HUES6 (cell line): ENCODE data around the gene ZMIZ1.

Experiments
- H3K27ac ChIP-seq: 2 replicates; pipeline ENCODE4 v1.7.0; 2013; ENCODE audit warnings: low read depth, mild to moderate bottlenecking, low read length, inconsistent platforms
- H3K27me3 ChIP-seq: 2 replicates; pipeline ENCODE4 v1.6.1; 2013; ENCODE audit warnings: low read length; ENCODE audit not compliant: control insufficient read depth, insufficient read depth
- H3K36me3 ChIP-seq: 2 replicates; pipeline ENCODE4 v1.6.1; 2013; ENCODE audit warnings: low read length; ENCODE audit not compliant: control insufficient read depth, insufficient read depth
- H3K4me1 ChIP-seq: 2 replicates; pipeline ENCODE4 v1.6.1; 2013; ENCODE audit warnings: low read length; ENCODE audit not compliant: control insufficient read depth, insufficient read depth
- H3K4me3 ChIP-seq: 2 replicates; pipeline ENCODE4 v1.5.1; 2013; ENCODE audit warnings: low read depth, low read length
- H3K9ac ChIP-seq: one replicate; pipeline ENCODE4 v1.6.1; 2013; ENCODE audit warnings: mild to moderate bottlenecking, low read length
- H3K9me3 ChIP-seq: 2 replicates; pipeline ENCODE4 v1.6.1; 2013; ENCODE audit warnings: low read depth, low read length; ENCODE audit not compliant: control insufficient read depth, insufficient read depth

The ZMIZ1 gene

DNA sequence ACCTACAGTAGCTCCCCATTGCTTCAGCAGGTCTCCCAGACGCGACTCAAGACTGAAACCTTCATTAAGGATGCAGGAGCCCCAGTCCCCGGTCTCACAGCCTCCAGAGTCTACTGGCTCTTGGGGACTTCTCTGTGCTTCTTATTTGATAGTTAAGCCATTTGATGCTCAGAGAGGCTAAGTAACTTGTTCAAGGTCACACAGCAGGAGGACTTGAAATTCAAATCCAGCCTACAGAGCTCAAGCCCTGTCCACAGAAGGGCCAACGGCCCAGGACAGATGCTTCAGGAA is 21.2 kb upstream of the ZMIZ1 start:
- Histone ChIP-seq H3K36me3 (no peaks in the 10 kb centered on the region), H3K4me3 (no peak overlapping the region), H3K27me3 (no peaks in the 10 kb centered on the region), H3K4me1 (peaks cover 41% of the 10 kb centered on the region), H3K27ac (no peak overlapping the region), H3K9me3 (no peaks in the 10 kb centered on the region), H3K9ac (no peak overlapping the region)

DNA sequence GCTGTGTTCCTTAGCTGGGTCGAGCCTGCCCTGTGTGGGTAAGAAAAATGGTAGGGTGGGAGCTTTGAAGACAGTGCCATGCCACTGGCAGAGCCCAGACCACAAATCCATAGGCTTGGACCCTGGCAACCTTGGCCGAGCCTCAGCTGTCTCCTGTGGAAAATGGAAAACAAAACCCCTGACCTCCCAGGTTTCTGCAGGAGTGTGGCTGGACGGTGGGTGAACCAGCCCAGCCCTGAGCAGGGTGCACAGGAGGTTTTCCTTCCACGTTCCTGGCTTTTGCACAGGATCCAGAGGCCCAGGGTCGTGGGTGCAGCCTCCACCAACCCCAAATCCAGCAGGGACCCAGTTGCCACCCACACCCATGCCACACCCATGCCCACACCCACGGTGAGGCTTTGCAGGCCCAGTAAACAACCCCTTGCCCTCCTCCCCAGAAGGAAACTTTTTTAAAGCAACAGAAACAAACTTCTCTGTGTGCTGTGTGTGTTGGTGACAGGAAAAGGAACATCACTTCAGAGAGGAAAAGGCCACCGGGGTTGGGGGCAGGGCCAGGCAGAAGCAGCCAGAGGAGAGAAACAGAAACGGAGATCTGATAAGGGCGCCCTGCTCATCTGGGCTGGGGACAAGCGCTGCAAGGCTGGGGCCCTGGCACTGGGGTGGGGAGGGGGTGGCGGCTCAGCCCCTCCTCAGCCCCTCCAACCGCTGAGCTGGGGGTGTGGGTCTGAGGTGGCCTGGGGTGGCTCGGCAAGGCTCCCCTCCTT is 20.7 kb upstream of the ZMIZ1 start:
- Histone ChIP-seq H3K4me3 (no peak overlapping the region), H3K27ac (no peak overlapping the region), H3K27me3 (no peaks in the 10 kb centered on the region), H3K9me3 (no peaks in the 10 kb centered on the region), H3K36me3 (no peaks in the 10 kb centered on the region), H3K4me1 (peaks cover 45% of the 10 kb centered on the region), H3K9ac (no peak overlapping the region)

DNA sequence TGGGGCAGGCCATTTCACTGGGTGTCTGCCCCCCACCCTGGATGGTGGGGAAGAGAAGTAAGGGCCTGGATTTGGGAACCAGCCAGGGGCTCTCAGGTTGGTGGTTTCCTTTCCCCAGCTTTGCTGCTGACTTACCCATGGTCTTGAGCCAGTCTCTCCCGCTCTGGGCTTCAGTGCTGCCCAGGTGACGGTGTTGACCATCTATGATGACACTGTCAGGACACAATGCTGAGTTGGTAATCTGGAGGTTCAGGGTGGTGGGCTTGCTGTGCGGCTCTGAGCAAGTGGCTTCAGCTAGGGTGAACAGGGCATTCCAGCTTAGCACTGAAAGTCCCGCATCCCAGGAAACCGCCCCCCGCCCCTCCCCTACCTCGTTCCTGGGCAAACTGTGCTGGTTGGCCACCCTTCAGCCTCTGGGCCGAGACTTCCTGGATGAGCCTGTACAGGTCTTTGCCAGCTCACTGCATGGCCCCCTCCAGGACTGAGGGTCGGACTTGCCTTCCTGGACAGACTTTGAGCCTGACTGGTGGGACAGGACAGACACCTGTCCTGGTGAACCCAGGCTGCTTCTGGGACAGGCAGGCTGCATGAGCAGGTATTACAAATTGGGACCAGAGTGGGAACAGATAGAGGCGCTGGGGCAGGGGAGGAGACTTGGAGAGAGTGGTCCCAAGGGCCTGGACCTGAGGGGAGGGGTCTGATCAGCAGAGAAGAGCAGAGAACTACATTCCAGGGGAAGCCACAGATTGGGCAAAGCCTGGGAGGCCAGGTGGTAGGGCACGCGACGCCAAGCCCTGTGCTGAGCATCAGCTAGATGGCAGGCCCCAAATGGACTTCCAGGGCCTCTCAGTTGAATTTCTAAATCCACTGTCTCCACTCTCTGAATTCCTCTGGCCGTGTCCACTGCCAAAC is 19.9 kb upstream of the ZMIZ1 start:
- H3K4me3 ChIP-seq: no peak overlapping the region
- no peak overlapping the region for H3K9ac ChIP-seq
- H3K4me1 ChIP-seq: peaks cover 45% of the 10 kb centered on the region
- H3K36me3 ChIP-seq: no peaks in the 10 kb centered on the region
- no peaks in the 10 kb centered on the region for H3K27me3 ChIP-seq
- H3K9me3 ChIP-seq: no peaks in the 10 kb centered on the region
- no peak overlapping the region for H3K27ac ChIP-seq

DNA sequence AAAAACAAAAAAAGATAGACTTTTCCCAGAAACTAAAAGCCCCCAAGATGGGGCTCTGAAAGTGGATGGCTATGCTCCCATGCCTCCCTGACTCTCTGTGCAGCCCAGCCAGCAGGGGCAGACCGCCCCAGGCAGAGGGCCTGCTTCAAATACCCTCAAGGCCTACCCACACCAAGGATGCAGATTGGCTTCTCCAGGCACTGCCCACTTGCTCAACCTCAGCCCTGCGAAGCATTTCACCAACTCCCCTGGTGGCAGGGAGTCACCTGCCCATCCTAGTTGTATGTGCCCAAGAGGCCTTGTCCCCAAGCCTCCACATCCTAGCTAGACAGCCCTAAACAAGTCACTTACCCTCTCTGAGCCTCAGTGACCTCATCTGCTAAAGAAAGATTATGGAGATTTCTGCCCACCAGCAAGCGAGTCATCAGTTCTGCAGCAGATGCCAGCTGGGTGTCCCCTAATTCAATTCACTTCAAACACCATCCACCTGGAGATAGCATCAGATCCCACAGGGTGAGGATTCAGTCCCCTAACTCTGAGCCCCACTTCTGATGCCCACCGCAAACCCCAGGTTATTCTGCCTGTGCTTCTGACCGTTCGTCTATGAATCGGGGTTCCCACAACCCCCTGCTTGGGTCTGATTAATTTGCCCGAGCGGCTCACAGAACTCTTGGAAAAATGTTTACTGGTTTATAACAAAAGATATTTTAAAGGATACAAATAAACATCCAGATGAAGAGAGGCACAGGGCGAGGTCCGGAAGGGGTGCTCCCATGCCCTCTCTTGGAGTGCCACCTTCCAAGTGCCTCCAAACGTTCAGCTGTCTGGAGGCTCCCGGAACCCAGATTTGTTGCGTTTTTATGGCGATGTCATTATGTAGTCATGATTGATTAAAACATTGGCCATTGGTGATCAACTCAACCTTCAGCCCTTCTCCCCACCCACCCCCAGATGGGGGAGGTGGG is 18.6 kb upstream of the ZMIZ1 start:
- Histone ChIP-seq H3K4me1 (peaks cover 45% of the 10 kb centered on the region), H3K9ac (no peak overlapping the region), H3K9me3 (no peaks in the 10 kb centered on the region), H3K36me3 (no peaks in the 10 kb centered on the region), H3K4me3 (no peak overlapping the region), H3K27ac (no peak overlapping the region), H3K27me3 (no peaks in the 10 kb centered on the region)

DNA sequence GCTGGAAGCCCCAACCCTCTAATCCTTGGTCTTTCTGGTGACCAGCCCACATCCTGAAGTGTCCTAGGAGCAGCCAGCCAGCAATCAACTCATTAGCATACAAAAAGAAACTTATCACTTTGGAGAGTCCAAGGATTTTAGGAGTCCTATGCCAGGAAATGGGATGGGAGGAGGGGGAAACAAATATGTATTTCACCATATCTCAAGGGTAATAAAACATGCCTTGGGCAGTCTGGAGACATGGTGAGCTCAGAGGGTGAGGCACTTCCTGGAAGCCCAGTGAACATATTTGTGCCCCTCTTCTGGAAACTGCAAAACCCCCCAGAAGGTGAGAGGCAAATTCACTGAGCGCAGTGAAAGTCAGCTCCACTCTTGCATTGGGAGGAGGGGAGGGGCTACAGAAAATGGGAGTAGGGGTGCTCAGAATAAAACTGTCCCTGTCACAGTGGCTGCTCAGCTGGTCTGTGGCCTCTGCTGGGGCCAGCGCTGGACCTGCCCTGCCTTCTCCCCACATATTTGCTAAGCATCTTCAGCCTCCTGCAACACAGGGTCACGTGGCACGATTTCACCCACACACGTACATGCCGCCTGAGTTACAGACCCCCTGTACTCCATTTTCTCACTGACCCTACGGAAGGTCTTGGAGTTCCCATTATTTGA is 17.7 kb upstream of the ZMIZ1 start:
- Histone ChIP-seq H3K36me3 (no peaks in the 10 kb centered on the region), H3K27ac (no peak overlapping the region), H3K27me3 (no peaks in the 10 kb centered on the region), H3K4me3 (no peak overlapping the region), H3K4me1 (peaks cover 46% of the 10 kb centered on the region), H3K9me3 (no peaks in the 10 kb centered on the region), H3K9ac (no peak overlapping the region)

DNA sequence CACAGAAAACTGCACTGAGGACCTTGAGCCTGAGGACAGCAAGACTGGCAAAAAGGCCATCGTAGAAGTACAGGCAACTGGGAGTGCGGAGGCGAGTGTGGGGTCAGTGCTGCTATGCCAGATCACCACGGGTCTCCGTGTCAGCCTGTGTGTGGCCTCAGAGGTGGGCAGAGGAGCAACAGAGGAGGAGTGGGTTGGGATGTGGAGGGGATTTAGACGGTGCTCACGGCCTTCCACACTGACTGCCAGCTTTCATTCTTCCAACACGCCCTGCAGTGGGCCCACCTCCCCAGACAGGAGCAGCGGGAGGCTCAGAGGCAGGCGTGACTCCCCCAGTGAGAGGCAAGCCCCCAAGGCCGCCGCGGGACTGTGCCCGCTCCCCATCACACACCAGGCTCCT is 17.0 kb upstream of the ZMIZ1 start:
- H3K27me3 ChIP-seq: 0 out of 2 replicates have a peak, but pooled peaks cover 3% of the 10 kb centered on the region
- H3K4me3 ChIP-seq: no peak overlapping the region
- H3K9ac ChIP-seq: no peak overlapping the region
- peaks cover 54% of the 10 kb centered on the region for H3K4me1 ChIP-seq
- no peaks in the 10 kb centered on the region for H3K36me3 ChIP-seq
- no peaks in the 10 kb centered on the region for H3K9me3 ChIP-seq
- no peak overlapping the region for H3K27ac ChIP-seq

DNA sequence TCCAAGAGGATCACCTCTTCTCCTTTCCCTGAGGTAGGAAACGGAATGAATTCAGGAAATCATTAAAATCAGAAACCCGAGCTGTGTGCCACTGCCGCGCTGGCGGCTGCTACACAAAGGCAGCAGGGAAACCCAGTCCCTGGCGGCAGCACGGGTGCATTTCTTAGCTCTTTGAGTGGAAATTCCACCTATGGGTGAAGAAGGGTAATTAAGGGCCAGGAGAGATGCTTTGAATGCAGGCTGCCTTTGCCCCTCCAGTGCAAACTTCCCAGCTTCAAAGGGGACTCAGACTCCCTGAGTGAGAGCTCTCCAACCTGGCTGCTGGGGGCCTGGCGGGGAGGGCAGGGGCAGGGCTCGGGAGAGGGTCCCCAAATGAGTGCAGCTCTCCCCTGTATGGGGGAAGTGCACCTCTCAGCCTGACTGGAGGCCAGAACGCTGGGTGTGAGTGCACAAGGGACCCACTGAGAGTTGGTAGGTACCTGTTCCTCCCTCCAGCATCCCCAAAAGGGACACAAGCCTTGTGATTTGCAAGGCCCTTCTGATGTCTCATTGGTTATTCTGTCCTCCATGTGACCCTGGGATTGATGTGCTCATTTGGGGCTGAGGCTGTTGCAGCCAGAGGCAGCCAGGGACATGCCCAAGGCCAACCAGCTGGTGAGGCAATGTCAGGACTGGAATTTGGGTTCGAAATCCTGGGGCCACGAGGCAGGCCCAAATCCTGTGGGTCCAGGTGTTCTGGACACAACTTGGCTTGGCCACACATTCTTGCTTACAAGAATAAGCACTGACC is 16.3 kb upstream of the ZMIZ1 start:
- no peaks in the 10 kb centered on the region for H3K36me3 ChIP-seq
- no peak overlapping the region for H3K27ac ChIP-seq
- H3K9me3 ChIP-seq: no peaks in the 10 kb centered on the region
- no peak overlapping the region for H3K9ac ChIP-seq
- H3K27me3 ChIP-seq: 0 out of 2 replicates have a peak, but pooled peaks cover 3% of the 10 kb centered on the region
- no peak overlapping the region for H3K4me3 ChIP-seq
- peaks cover 60% of the 10 kb centered on the region for H3K4me1 ChIP-seq

DNA sequence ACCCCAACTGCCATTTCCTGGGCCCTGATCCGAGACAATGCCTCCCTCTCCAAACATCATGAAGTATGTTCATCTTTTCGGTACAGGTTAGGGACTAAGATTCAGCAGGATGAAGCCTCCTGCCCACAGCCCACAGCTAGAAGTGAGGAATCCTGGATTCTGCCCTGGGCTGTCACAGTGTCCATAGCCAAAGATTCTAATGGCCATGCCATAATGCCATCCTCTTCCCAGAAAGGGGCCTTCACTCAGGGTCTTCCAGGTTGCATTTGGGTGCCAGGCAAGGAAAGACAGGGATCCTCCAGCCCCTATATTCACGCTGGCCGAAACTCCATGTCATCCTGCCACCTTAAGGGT is 15.7 kb upstream of the ZMIZ1 start:
- 0 out of 2 replicates have a peak, but pooled peaks cover 3% of the 10 kb centered on the region for H3K27me3 ChIP-seq
- H3K9me3 ChIP-seq: no peaks in the 10 kb centered on the region
- H3K9ac ChIP-seq: no peak overlapping the region
- peaks cover 57% of the 10 kb centered on the region for H3K4me1 ChIP-seq
- no peak overlapping the region for H3K27ac ChIP-seq
- H3K36me3 ChIP-seq: no peaks in the 10 kb centered on the region
- H3K4me3 ChIP-seq: no peak overlapping the region

DNA sequence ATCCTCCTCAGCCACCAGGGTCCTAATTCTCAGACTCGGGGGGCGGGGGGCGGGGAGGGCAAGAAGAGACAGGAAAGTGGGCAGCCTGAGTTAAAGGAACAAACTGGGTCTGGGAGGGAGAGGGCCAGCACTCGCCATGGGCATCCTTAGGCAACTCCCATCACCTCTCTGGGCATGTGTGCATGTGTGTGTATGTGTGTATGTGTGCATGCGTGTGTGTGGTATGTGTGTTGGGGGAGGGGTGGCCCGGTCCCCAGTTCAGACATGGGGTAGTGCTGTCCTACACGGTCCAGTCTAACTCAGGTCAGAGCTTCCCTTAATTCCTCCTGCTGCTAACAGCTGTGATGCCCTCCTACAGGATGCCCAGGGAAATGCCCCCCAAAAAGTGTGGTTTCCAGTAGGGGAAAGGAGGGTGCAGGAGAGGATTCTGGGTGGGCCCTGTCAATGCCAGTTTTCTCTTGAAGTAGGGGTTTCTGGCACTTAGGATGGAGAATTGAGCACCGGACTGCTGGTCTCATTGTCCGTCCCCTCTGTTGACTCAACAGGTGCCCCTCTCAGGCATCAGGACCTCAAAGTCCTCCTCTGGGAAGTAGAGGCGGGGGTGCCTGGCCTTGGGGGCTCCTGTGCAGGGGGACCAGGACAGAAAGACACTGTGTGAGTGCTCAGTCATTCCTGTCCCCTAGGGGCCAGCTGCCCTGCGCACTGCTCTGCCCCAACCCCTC is 15.1 kb upstream of the ZMIZ1 start:
- Histone ChIP-seq H3K36me3 (no peaks in the 10 kb centered on the region), H3K9ac (no peak overlapping the region), H3K27me3 (0 out of 2 replicates have a peak, but pooled peaks cover 3% of the 10 kb centered on the region), H3K4me1 (peaks cover 51% of the 10 kb centered on the region), H3K4me3 (no peak overlapping the region), H3K27ac (no peak overlapping the region), H3K9me3 (no peaks in the 10 kb centered on the region)
